Neural crest cell (in vitro differentiated cells): ENCODE data around the gene TEAD1. TPM values are rescaled to one million over a fixed set of nuclear protein-coding genes. Genes with fewer than 3 reads are reported as not detected.

Experiments
- DNase-seq: peaks from one replicate; pipeline ENCODE4 v3.0.0; 2021; ENCODE audit warnings: low read depth, mixed read lengths, low spot score
- H3K27ac Mint-ChIP-seq: one replicate; pipeline ENCODE4 v1.8.0; 2021; ENCODE audit warnings: mild to moderate bottlenecking, mixed read lengths; ENCODE audit not compliant: unreplicated experiment
- H3K27me3 Mint-ChIP-seq: 2 replicates; pipeline ENCODE4 v1.8.0; 2021; ENCODE audit warnings: low read depth, mild to moderate bottlenecking, mixed read lengths
- H3K36me3 Mint-ChIP-seq: 2 replicates; pipeline ENCODE4 v1.8.0; 2021; ENCODE audit warnings: low read depth, mild to moderate bottlenecking, mixed read lengths
- H3K4me1 Mint-ChIP-seq: 2 replicates; pipeline ENCODE4 v1.8.0; 2021; ENCODE audit warnings: mixed read lengths
- H3K4me3 Mint-ChIP-seq: one replicate; pipeline ENCODE4 v1.8.0; 2021; ENCODE audit warnings: mild to moderate bottlenecking, mixed read lengths
- H3K9me3 Mint-ChIP-seq: 2 replicates; pipeline ENCODE4 v1.8.0; 2021; ENCODE audit warnings: mixed read lengths
- total RNA-seq: library from RNA; stranded (reverse); gene quantifications from 2 replicates; pipeline ENCODE4 v1.2.1, GENCODE V29; 2021
- TF ChIP-seq, protein P1 (sequence below): fragments of 200-600 bp; sonication (generic); conservative IDR thresholded peaks from 2 replicates; pipeline ENCODE4 v1.5.0; 2021; ENCODE audit warnings: antibody characterized with exemption, mild to moderate bottlenecking

TEAD1 gene
- total RNA-seq, 1 donor from 2014 or later: 84.1 TPM

- Mint-ChIP-seq H3K4me1 (peaks cover 17% of the 10 kb centered on the region), H3K27ac (no peak overlapping the region), H3K27me3 (no peaks in the 10 kb centered on the region), H3K4me3 (no peak overlapping the region), H3K36me3 (peaks cover 13% of the 10 kb centered on the region), H3K9me3 (no peaks in the 10 kb centered on the region)
- no peak for DNase-seq
- TF ChIP-seq, protein P1, sequence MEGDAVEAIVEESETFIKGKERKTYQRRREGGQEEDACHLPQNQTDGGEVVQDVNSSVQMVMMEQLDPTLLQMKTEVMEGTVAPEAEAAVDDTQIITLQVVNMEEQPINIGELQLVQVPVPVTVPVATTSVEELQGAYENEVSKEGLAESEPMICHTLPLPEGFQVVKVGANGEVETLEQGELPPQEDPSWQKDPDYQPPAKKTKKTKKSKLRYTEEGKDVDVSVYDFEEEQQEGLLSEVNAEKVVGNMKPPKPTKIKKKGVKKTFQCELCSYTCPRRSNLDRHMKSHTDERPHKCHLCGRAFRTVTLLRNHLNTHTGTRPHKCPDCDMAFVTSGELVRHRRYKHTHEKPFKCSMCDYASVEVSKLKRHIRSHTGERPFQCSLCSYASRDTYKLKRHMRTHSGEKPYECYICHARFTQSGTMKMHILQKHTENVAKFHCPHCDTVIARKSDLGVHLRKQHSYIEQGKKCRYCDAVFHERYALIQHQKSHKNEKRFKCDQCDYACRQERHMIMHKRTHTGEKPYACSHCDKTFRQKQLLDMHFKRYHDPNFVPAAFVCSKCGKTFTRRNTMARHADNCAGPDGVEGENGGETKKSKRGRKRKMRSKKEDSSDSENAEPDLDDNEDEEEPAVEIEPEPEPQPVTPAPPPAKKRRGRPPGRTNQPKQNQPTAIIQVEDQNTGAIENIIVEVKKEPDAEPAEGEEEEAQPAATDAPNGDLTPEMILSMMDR: no peak
These were observed 235.7 kb downstream of the TEAD1 start for GRCh38 chr11:12909879-12910278.

- Mint-ChIP-seq H3K36me3 (peaks cover 7% of the 10 kb centered on the region), H3K4me1 (peaks cover 21% of the 10 kb centered on the region), H3K4me3 (no peak overlapping the region), H3K27ac (peak overlapping the region; percentile 93), H3K27me3 (no peaks in the 10 kb centered on the region), H3K9me3 (no peaks in the 10 kb centered on the region)
- DNase-seq: peak; percentile 69
- TF ChIP-seq, protein P1: peak; percentile 74
These were observed 240.2 kb downstream of the TEAD1 start for GRCh38 chr11:12914400-12914912.

DNA sequence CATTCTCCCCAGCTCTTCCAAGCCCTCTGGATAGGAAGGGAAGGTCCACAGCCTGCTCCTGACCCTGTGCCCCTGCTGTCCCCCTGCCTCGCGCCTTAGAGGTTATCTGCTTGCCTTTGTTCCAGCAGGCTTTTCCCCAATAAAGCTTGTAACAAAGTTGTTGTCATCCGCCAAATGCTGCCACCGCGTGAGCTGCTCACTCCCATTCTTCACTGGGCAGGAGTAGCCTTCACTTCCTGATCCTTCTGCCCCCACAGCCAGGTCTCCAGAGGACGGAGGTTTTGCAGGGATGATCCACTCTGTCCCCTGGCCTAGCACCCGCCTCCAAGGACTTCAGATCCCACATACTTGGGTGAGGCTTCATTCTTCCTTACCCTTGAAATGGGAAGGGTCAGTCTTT is 240.9 kb downstream of the TEAD1 start:
- Mint-ChIP-seq H3K4me3 (no peak overlapping the region), H3K27me3 (no peaks in the 10 kb centered on the region), H3K9me3 (no peaks in the 10 kb centered on the region), H3K36me3 (peaks cover 7% of the 10 kb centered on the region), H3K27ac (peak overlapping the region; percentile 93), H3K4me1 (peaks cover 17% of the 10 kb centered on the region)
- TF ChIP-seq, protein P1: no peak
- no peak for DNase-seq

- TF ChIP-seq, protein P1: no peak
- no peaks in the 10 kb centered on the region for H3K9me3 Mint-ChIP-seq
- H3K36me3 Mint-ChIP-seq: peaks cover 7% of the 10 kb centered on the region
- no peak overlapping the region for H3K27ac Mint-ChIP-seq
- H3K4me3 Mint-ChIP-seq: no peak overlapping the region
- no peak for DNase-seq
- peaks cover 17% of the 10 kb centered on the region for H3K4me1 Mint-ChIP-seq
- H3K27me3 Mint-ChIP-seq: no peaks in the 10 kb centered on the region
These were observed 243.6 kb downstream of the TEAD1 start for GRCh38 chr11:12917822-12918221.

- Mint-ChIP-seq H3K4me1 (peaks cover 16% of the 10 kb centered on the region), H3K9me3 (no peaks in the 10 kb centered on the region), H3K4me3 (no peak overlapping the region), H3K27ac (no peak overlapping the region), H3K27me3 (no peaks in the 10 kb centered on the region), H3K36me3 (peaks cover 10% of the 10 kb centered on the region)
- DNase-seq: no peak
- TF ChIP-seq, protein P1: no peak
These were observed 244.4 kb downstream of the TEAD1 start for GRCh38 chr11:12918667-12919066.
